Esophagus squamous epithelium (tissue), 5 donors: ENCODE data around the gene EIF3A. TPM values are rescaled to one million over a fixed set of nuclear protein-coding genes. Genes with fewer than 3 reads are reported as not detected.

Source experiments
- DNase-seq: peaks from one replicate; lab custom pipeline; 2025; lab: John Stamatoyannopoulos, UW
- H3K27ac ChIP-seq, 4 donors: fragments of 200-600 bp; sonication (generic); one replicate each; pipeline ENCODE4 v1.5.1; 2016 to 2019; ENCODE audit warnings: mild to moderate bottlenecking in 1 of 4
- H3K27me3 ChIP-seq, 4 donors: fragments of 200-600 bp; sonication (generic); 1 replicate in 3 of 4; 2 replicates in 1 of 4; pipeline versions ENCODE4 v1.5.1 to v1.6.0; 2017 to 2021; ENCODE audit warnings: antibody characterized with exemption in 1 of 4
- H3K36me3 ChIP-seq, 3 donors: fragments of 200-600 bp; sonication (generic); one replicate each; pipeline ENCODE4 v1.5.1; 2016 to 2019
- H3K4me1 ChIP-seq, 3 donors: fragments of 200-600 bp; sonication (generic); one replicate each; pipeline ENCODE4 v1.5.1; 2017 to 2019
- H3K4me3 ChIP-seq, 4 donors: fragments of 200-600 bp; sonication (generic); 1 replicate in 3 of 4; 2 replicates in 1 of 4; pipeline ENCODE4 v1.5.1; 2016 to 2019; ENCODE audit warnings: mild to moderate bottlenecking in 2 of 4, moderate library complexity in 1 of 4
- H3K9me3 ChIP-seq, 3 donors: fragments of 200-600 bp; sonication (generic); one replicate each; pipeline ENCODE4 v1.5.1; 2016 to 2019
- POLR2A ChIP-seq, 4 donors: fragments of 450-650 bp; IDR thresholded peaks; one replicate each; pipeline ENCODE4 v1.6.1; 2017; ENCODE audit warnings: antibody characterized with exemption in 4 of 4, mild to moderate bottlenecking in 4 of 4, moderate library complexity in 3 of 4
- WGBS, 2 donors: methylation state at CpG; one replicate each; pipeline ENCODE4 v1.1.5; 2018; 5-methylcytosine and 5-hydroxymethylcytosine counted together
- intact Hi-C: fragments of 100-400 bp; cut with DNase I; formaldehyde crosslinking; loops from one replicate; pipeline ENCODE4 v1.15.0; 2022
- total RNA-seq, 4 donors: library from RNA; depleted of rRNA; stranded (reverse); fragments of >200 nt; gene quantifications; one replicate each; pipeline ENCODE4 v1.1.0, GENCODE V29; 2016
- TF ChIP-seq, protein P1 (sequence below), 6 experiments: fragments of 450-650 bp in 4 of 6; fragments of 200-600 bp in 2 of 6; sonication (generic) in 2 of 6; IDR thresholded peaks; one replicate each; pipeline ENCODE4 v1.5.1; 2016 to 2019; ENCODE audit warnings: antibody characterized with exemption in 6 of 6, mild to moderate bottlenecking in 4 of 6, moderate library complexity in 4 of 6
- donor health status: DM: yes; HTN: yes; CAD: no.

The EIF3A gene, protein sequence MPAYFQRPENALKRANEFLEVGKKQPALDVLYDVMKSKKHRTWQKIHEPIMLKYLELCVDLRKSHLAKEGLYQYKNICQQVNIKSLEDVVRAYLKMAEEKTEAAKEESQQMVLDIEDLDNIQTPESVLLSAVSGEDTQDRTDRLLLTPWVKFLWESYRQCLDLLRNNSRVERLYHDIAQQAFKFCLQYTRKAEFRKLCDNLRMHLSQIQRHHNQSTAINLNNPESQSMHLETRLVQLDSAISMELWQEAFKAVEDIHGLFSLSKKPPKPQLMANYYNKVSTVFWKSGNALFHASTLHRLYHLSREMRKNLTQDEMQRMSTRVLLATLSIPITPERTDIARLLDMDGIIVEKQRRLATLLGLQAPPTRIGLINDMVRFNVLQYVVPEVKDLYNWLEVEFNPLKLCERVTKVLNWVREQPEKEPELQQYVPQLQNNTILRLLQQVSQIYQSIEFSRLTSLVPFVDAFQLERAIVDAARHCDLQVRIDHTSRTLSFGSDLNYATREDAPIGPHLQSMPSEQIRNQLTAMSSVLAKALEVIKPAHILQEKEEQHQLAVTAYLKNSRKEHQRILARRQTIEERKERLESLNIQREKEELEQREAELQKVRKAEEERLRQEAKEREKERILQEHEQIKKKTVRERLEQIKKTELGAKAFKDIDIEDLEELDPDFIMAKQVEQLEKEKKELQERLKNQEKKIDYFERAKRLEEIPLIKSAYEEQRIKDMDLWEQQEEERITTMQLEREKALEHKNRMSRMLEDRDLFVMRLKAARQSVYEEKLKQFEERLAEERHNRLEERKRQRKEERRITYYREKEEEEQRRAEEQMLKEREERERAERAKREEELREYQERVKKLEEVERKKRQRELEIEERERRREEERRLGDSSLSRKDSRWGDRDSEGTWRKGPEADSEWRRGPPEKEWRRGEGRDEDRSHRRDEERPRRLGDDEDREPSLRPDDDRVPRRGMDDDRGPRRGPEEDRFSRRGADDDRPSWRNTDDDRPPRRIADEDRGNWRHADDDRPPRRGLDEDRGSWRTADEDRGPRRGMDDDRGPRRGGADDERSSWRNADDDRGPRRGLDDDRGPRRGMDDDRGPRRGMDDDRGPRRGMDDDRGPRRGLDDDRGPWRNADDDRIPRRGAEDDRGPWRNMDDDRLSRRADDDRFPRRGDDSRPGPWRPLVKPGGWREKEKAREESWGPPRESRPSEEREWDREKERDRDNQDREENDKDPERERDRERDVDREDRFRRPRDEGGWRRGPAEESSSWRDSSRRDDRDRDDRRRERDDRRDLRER (N-terminal part only)
- total RNA-seq: 100 to 1,000 TPM in 2 of 4 donors, 10 to 100 TPM in 2; 71.8 to 135 (median 101) TPM

DNA sequence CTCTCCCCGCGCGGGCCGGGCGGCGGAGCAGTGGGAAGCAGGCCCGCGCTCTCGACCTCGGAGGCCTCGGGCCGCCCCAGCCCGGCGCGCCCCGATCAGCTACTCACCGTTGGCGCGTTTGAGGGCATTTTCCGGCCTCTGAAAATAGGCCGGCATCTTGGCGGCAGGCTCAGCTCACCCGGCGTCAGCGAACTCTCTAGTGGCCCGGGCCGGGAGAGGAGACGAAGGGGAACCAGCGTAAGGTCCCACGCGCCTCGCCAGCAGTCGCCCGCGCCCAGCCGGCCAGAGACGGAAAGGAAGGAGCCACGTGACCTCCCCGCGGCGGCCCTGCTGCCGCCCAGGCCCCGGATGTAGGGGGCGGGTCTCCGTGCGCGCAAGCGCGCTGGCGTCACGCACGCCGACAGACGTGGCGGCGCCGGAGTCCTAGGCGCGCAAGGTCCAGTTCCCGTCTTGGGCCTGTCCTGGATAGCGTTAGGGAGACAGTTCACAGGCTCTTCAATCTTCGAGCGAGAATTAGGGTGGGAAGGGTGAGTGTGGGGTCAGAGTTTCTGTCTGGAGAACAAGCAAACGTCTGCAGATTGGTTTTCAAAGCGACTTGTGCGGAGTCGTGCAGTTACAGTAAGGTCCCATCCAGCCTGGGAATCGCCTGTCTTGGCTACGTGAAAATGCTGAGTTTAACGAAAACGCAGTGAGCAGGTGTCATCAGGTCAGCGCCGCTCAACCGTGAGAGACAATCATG lies at the start of gene EIF3A:
Gene EIF3A (minus strand): TSS at position 297 of the 739 bp plus-strand sequence. CDS start 141 bp downstream, at position 156.
- peaks cover 0 to 12% (median 0%) of the 10 kb centered on the region in 3 donors for H3K36me3 ChIP-seq
- 0% methylated on average over 18 to 22 of the region's 74 CpGs for WGBS, 2 donors
- peak within 1 kb of the TSS; percentile 89 to 99 (median 96) for H3K27ac ChIP-seq
- peak; percentile 48 for DNase-seq
- intact Hi-C loops: no loop called here
- H3K4me1 ChIP-seq: peaks cover 10 to 48% (median 31%) of the 10 kb centered on the region in 3 donors
- no peaks in the 10 kb centered on the region for H3K9me3 ChIP-seq
- H3K4me3 ChIP-seq: peak within 1 kb of the TSS; percentile 56 to 89 (median 84)
- H3K27me3 ChIP-seq: no peaks in the 10 kb centered on the region
- TF ChIP-seq, protein P1, sequence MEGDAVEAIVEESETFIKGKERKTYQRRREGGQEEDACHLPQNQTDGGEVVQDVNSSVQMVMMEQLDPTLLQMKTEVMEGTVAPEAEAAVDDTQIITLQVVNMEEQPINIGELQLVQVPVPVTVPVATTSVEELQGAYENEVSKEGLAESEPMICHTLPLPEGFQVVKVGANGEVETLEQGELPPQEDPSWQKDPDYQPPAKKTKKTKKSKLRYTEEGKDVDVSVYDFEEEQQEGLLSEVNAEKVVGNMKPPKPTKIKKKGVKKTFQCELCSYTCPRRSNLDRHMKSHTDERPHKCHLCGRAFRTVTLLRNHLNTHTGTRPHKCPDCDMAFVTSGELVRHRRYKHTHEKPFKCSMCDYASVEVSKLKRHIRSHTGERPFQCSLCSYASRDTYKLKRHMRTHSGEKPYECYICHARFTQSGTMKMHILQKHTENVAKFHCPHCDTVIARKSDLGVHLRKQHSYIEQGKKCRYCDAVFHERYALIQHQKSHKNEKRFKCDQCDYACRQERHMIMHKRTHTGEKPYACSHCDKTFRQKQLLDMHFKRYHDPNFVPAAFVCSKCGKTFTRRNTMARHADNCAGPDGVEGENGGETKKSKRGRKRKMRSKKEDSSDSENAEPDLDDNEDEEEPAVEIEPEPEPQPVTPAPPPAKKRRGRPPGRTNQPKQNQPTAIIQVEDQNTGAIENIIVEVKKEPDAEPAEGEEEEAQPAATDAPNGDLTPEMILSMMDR (IDR thresholded peaks at IDR 0.05): peak in 2 of 6 experiments; percentile 3 to 15
- TF ChIP-seq POLR2A (IDR thresholded peaks at IDR 0.05): peak in 3 of 4 donors; percentile 78 to 98 (median 89)

DNA sequence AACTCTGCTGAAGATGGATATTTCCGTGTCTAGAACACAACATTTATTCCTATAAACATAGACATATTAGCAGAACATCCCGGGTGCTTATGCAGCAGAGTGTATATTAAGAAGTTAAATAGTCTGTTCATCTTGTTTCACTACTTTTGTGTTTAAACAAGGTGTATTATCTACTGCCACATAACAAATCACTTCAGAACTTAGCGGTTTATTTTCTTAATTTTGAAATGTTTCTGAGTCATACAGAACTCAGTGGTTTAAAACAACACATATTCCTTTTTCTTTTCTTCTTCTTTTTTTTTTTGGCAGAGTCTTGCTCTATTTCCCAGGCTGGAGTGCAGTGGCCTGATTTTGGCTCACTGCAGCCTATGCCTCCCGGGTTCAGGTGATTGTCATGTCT lies 49.1 kb upstream of the EIF3A start:
- H3K9me3 ChIP-seq: no peaks in the 10 kb centered on the region
- no peak for DNase-seq
- 67 to 76% methylated on average over 4 of the region's 4 CpGs for WGBS, 2 donors
- H3K27ac ChIP-seq: no peak overlapping the region
- H3K27me3 ChIP-seq: no peaks in the 10 kb centered on the region
- H3K36me3 ChIP-seq: peaks cover 0 to 100% (median 22%) of the 10 kb centered on the region in 3 donors
- no peak for TF ChIP-seq POLR2A (IDR thresholded peaks at IDR 0.05)
- TF ChIP-seq, protein P1 (IDR thresholded peaks at IDR 0.05): no peak
- H3K4me3 ChIP-seq: no peak overlapping the region
- H3K4me1 ChIP-seq: peaks cover 0 to 13% (median 4%) of the 10 kb centered on the region in 3 donors
- intact Hi-C loops: loop anchor here (10.0 kb wide), 1 partner anchor 295 kb away; no protein-coding TSS in a partner anchor

DNA sequence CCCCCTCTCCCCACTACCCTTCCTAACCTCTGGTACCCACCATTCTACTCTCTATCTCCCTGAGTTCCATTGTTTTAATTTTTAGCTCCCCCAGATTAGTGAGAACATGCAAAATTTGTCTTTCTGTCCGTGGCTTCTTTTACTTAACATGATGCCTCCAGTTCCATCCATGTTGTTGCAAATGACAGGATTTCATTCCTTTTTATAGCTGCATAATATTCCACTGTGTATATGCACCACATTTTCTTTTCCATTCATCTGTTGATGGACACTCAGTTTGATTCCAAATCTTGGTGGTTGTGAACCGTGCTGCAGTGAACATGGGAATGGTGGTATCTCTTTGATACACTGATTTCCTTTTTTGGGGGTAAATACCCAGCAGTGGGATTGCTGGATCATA lies 45.3 kb upstream of the EIF3A start:
- H3K4me1 ChIP-seq: peaks cover 0 to 4% (median 0%) of the 10 kb centered on the region in 3 donors
- H3K4me3 ChIP-seq: no peak overlapping the region
- intact Hi-C loops: no loop called here
- 92 to 100% methylated on average over 2 of the region's 2 CpGs for WGBS, 2 donors
- no peak for TF ChIP-seq POLR2A (IDR thresholded peaks at IDR 0.05)
- TF ChIP-seq, protein P1 (IDR thresholded peaks at IDR 0.05): no peak
- H3K36me3 ChIP-seq: peaks cover 4 to 100% (median 29%) of the 10 kb centered on the region in 3 donors
- no peak for DNase-seq
- no peak overlapping the region for H3K27ac ChIP-seq
- no peaks in the 10 kb centered on the region for H3K9me3 ChIP-seq
- H3K27me3 ChIP-seq: no peaks in the 10 kb centered on the region

DNA sequence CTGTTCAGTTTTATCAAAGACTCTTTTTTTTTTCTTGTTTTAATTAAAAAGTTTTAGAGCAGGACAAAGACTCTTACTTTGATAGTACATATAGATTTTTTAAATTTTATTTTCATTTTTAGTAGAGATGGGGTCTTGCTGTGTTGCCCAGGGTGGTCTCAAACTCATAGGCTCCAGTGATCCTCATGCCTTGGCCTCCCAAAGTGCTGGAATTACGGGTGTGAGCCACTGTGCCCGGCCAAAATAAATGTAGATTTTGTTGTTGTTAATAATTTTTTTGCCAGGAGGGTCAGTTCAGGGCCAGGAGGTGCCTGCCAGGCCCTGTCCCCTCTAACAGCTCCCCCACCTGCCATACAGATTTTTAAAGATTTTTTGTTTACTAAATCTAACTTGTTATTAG lies 40.3 kb upstream of the EIF3A start:
- no peak for TF ChIP-seq POLR2A (IDR thresholded peaks at IDR 0.05)
- TF ChIP-seq, protein P1 (IDR thresholded peaks at IDR 0.05): no peak
- H3K4me1 ChIP-seq: no peaks in the 10 kb centered on the region
- intact Hi-C loops: no loop called here
- WGBS, 2 donors: 91 to 94% methylated on average over 2 of the region's 2 CpGs
- H3K9me3 ChIP-seq: no peaks in the 10 kb centered on the region
- H3K36me3 ChIP-seq: peaks cover 4 to 100% (median 35%) of the 10 kb centered on the region in 3 donors
- H3K27me3 ChIP-seq: no peaks in the 10 kb centered on the region
- H3K27ac ChIP-seq: no peak overlapping the region
- no peak overlapping the region for H3K4me3 ChIP-seq
- no peak for DNase-seq
